ENCODE results near the gene CTSO. TPM values are rescaled to one million over a fixed set of nuclear protein-coding genes. Genes with fewer than 3 reads are reported as not detected.

Gene CTSO
- total RNA-seq, 1 donor from 2014 or later = 3.7 TPM

DNA sequence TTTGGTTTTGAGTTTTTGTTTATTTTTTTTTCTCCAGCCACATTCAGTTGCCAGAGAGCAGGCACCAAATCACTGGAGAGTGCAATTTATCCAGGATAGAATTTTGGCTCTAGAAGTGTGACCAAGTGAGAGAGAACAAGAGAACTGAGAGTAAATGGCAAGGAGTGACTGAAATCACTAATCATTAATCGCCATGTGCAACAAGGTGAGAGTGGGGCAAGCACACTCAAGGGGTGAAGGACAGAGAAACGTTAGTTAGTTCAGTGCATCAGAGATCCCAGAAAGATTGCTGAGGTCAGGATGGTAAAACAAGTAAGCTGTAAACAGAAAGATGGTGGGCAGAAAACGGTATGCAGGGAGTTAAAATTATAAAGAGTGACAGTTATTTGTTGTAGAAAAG, 69.8 kb downstream of the CTSO start:
- Histone ChIP-seq H3K4me1 (ENCODE audit: insufficient read depth, low read length) (no peaks in the 10 kb centered on the region), H3K9me3 (ENCODE audit: insufficient read depth, low read depth, low read length) (no peaks in the 10 kb centered on the region), H4K20me1 (ENCODE audit: insufficient read depth, low read length) (no peaks in the 10 kb centered on the region), H2AFZ (ENCODE audit: low read depth, low read length) (no peak overlapping the region), H3K27me3 (ENCODE audit: insufficient read depth, low read length) (no peaks in the 10 kb centered on the region), H3K4me2 (ENCODE audit: low read length) (no peak overlapping the region), H3K27ac (ENCODE audit: low read depth, low read length) (no peak overlapping the region), H3K36me3 (ENCODE audit: insufficient read depth, low read length) (no peaks in the 10 kb centered on the region), H3K9ac (ENCODE audit: low read length) (no peak overlapping the region), H3K79me2 (ENCODE audit: insufficient read depth, low read length) (no peaks in the 10 kb centered on the region), H3K4me3 (ENCODE audit: insufficient read depth, low read depth, low read length) (no peak overlapping the region)
- no peak overlapping the region for H3K27ac Mint-ChIP-seq (ENCODE audit: unreplicated experiment)
- FAIRE-seq (no peak), DNase-seq (ENCODE audit: low read depth) (no peak)
- no peak for TF ChIP-seq EZH2 (IDR thresholded peaks at IDR 0.05; ENCODE audit: insufficient read depth, low read length)
- TF ChIP-seq, protein P1, sequence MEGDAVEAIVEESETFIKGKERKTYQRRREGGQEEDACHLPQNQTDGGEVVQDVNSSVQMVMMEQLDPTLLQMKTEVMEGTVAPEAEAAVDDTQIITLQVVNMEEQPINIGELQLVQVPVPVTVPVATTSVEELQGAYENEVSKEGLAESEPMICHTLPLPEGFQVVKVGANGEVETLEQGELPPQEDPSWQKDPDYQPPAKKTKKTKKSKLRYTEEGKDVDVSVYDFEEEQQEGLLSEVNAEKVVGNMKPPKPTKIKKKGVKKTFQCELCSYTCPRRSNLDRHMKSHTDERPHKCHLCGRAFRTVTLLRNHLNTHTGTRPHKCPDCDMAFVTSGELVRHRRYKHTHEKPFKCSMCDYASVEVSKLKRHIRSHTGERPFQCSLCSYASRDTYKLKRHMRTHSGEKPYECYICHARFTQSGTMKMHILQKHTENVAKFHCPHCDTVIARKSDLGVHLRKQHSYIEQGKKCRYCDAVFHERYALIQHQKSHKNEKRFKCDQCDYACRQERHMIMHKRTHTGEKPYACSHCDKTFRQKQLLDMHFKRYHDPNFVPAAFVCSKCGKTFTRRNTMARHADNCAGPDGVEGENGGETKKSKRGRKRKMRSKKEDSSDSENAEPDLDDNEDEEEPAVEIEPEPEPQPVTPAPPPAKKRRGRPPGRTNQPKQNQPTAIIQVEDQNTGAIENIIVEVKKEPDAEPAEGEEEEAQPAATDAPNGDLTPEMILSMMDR (IDR thresholded peaks at IDR 0.05; ENCODE audit: insufficient read depth, low read depth, low read length) = no peak
- no peaks in the 10 kb centered on the region for H3K27me3 Mint-ChIP-seq (ENCODE audit: low read depth, unreplicated experiment)
- no peaks in the 10 kb centered on the region for H3K36me3 Mint-ChIP-seq (ENCODE audit: low read depth, unreplicated experiment)
- H3K4me1 Mint-ChIP-seq (ENCODE audit: low read depth, unreplicated experiment) = no peaks in the 10 kb centered on the region
- H3K9me3 Mint-ChIP-seq (ENCODE audit: unreplicated experiment) = no peaks in the 10 kb centered on the region
- no peak overlapping the region for H3K4me3 Mint-ChIP-seq (ENCODE audit: unreplicated experiment)

DNA sequence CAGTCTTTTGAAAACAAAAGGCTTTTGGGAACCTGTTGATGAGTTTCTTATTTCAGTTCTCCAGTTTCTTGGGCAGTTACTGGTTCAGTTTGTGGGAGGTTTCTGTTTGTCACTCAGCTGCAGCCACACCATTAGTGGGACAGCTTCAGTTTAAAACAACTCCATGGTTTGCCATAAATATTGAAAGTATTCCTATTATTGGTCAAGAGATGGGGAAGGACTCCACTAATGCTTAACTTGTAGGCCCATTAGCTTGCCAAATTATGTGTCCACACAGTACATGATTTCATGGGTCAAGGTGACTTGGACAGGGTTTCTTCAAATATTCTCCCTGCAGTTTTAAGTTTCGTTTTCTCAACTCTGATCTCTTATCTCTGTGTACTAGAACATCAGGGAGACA, 72.1 kb downstream of the CTSO start:
- Mint-ChIP-seq H3K4me1 (ENCODE audit: low read depth, unreplicated experiment) (no peaks in the 10 kb centered on the region), H3K36me3 (ENCODE audit: low read depth, unreplicated experiment) (no peaks in the 10 kb centered on the region), H3K27me3 (ENCODE audit: low read depth, unreplicated experiment) (no peaks in the 10 kb centered on the region), H3K4me3 (ENCODE audit: unreplicated experiment) (no peak overlapping the region), H3K27ac (ENCODE audit: unreplicated experiment) (no peak overlapping the region), H3K9me3 (ENCODE audit: unreplicated experiment) (no peaks in the 10 kb centered on the region)
- no peak overlapping the region for H3K9ac ChIP-seq (ENCODE audit: low read length)
- H3K4me2 ChIP-seq (ENCODE audit: low read length) = no peak overlapping the region
- no peak overlapping the region for H3K4me3 ChIP-seq (ENCODE audit: insufficient read depth, low read depth, low read length)
- no peaks in the 10 kb centered on the region for H4K20me1 ChIP-seq (ENCODE audit: insufficient read depth, low read length)
- H3K36me3 ChIP-seq (ENCODE audit: insufficient read depth, low read length) = no peaks in the 10 kb centered on the region
- no peak overlapping the region for H2AFZ ChIP-seq (ENCODE audit: low read depth, low read length)
- H3K79me2 ChIP-seq (ENCODE audit: insufficient read depth, low read length) = no peaks in the 10 kb centered on the region
- DNase-seq (ENCODE audit: low read depth) (no peak), FAIRE-seq (no peak)
- H3K27me3 ChIP-seq (ENCODE audit: insufficient read depth, low read length) = no peaks in the 10 kb centered on the region
- H3K4me1 ChIP-seq (ENCODE audit: insufficient read depth, low read length) = no peaks in the 10 kb centered on the region
- no peaks in the 10 kb centered on the region for H3K9me3 ChIP-seq (ENCODE audit: insufficient read depth, low read depth, low read length)
- no peak for TF ChIP-seq EZH2 (IDR thresholded peaks at IDR 0.05; ENCODE audit: insufficient read depth, low read length)
- TF ChIP-seq, protein P1 (IDR thresholded peaks at IDR 0.05; ENCODE audit: insufficient read depth, low read depth, low read length) = no peak
- H3K27ac ChIP-seq (ENCODE audit: low read depth, low read length) = no peak overlapping the region

DNA sequence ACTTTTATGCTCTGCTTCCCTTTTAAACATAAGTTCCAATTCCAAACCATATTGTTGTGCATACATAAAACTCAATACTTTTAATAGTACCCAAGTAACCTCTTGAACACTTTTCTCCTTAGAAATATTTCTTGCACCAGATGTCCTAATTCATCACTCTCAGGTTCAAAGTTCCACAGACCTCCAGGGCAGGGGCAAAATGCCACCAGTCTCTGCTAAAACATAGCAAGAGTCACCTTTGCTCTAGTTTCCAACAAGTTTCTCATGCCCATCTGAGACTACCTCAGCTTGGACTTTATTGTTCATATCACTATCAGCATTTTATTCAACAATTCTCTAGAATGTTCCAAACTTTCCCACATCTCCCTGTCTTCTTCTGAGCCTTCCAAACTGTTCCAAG, 73.9 kb downstream of the CTSO start:
- no peak for FAIRE-seq
- Histone ChIP-seq H3K4me2 (ENCODE audit: low read length) (no peak overlapping the region), H3K36me3 (ENCODE audit: insufficient read depth, low read length) (no peaks in the 10 kb centered on the region), H3K27me3 (ENCODE audit: insufficient read depth, low read length) (no peaks in the 10 kb centered on the region), H3K9ac (ENCODE audit: low read length) (no peak overlapping the region), H4K20me1 (ENCODE audit: insufficient read depth, low read length) (no peaks in the 10 kb centered on the region), H2AFZ (ENCODE audit: low read depth, low read length) (no peak overlapping the region), H3K9me3 (ENCODE audit: insufficient read depth, low read depth, low read length) (no peaks in the 10 kb centered on the region), H3K4me1 (ENCODE audit: insufficient read depth, low read length) (no peaks in the 10 kb centered on the region), H3K79me2 (ENCODE audit: insufficient read depth, low read length) (no peaks in the 10 kb centered on the region), H3K27ac (ENCODE audit: low read depth, low read length) (no peak overlapping the region), H3K4me3 (ENCODE audit: insufficient read depth, low read depth, low read length) (no peak overlapping the region)
- no peak overlapping the region for H3K4me3 Mint-ChIP-seq (ENCODE audit: unreplicated experiment)
- no peak overlapping the region for H3K27ac Mint-ChIP-seq (ENCODE audit: unreplicated experiment)
- H3K4me1 Mint-ChIP-seq (ENCODE audit: low read depth, unreplicated experiment) = no peaks in the 10 kb centered on the region
- no peaks in the 10 kb centered on the region for H3K27me3 Mint-ChIP-seq (ENCODE audit: low read depth, unreplicated experiment)
- no peak for DNase-seq (ENCODE audit: low read depth)
- H3K9me3 Mint-ChIP-seq (ENCODE audit: unreplicated experiment) = peaks cover 4% of the 10 kb centered on the region
- no peaks in the 10 kb centered on the region for H3K36me3 Mint-ChIP-seq (ENCODE audit: low read depth, unreplicated experiment)
- TF ChIP-seq, protein P1 (IDR thresholded peaks at IDR 0.05; ENCODE audit: insufficient read depth, low read depth, low read length) = no peak
- no peak for TF ChIP-seq EZH2 (IDR thresholded peaks at IDR 0.05; ENCODE audit: insufficient read depth, low read length)

Data from astrocyte (in vitro differentiated cells and primary cell).